ENCODE data around the gene CLRN2. TPM values are rescaled to one million over a fixed set of nuclear protein-coding genes. Genes with fewer than 3 reads are reported as not detected.

Gene CLRN2
- total and polyA plus RNA-seq, 4 donors, result not detected

DNA sequence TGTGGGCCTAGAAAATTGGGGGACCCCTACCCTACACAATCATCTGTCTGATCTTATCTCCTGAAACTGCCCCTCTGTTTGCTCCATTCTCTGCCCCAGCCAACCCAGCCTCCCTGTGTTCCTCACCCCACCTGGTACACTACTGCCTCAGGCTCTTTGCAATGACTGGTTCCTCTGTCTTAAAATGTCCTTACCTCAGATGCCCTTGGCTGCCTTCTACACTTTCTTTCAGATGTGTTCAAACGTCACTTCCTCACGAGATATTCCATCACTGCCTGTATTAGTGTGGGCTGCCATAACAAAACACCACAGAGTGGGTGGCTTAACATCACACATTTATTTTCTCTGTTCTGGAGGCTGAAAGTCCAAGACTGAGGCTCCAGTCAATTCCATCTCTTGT is 32.2 kb upstream of the CLRN2 start:
- Histone ChIP-seq H3K4me3 (ENCODE audit: low read length in 2 of 2) (no peak overlapping the region), H3K4me1 (ENCODE audit: control insufficient read depth in 1 of 2, insufficient read depth in 2 of 2, low read length in 2 of 2) (no peaks in the 10 kb centered on the region), H3K27ac (ENCODE audit: low read depth in 1 of 2, low read length in 2 of 2) (no peak overlapping the region), H3K27me3 (ENCODE audit: control insufficient read depth in 1 of 2, insufficient read depth in 2 of 2, low read length in 1 of 2) (no peaks in the 10 kb centered on the region), H3K9me3 (ENCODE audit: control insufficient read depth, low read length) (peaks cover 8% of the 10 kb centered on the region), H3K36me3 (ENCODE audit: control insufficient read depth in 1 of 2, insufficient read depth in 2 of 2, low read length in 1 of 2) (peaks cover 8 to 11% of the 10 kb centered on the region in 2 donors)
- no peak for ATAC-seq (ENCODE audit: low FRiP score)
- WGBS, 2 donors, result 83 to 90% methylated on average over 2 of the region's 2 CpGs
- DNase-seq, result no peak
- intact Hi-C loops (cut with DNase I), result no loop called here

DNA sequence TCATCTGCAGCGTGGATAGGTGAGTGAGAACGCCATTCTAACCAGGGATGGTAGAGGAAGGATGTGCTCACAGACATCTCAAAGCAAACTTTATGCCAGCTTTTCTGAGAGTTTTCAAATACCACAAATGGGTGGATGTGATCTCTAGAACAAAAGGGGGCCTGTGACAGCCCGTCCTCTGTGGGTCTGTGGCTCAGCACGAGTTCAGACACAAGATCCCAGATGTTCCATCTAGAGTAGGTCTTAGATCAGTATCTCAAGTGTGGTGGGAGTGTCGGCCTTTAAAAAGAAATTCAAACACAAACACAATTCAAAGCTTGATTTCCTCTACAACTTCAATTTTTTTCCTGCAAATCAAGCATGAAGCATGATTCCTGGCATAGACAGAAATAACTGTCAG is 25.8 kb upstream of the CLRN2 start:
- DNase-seq (no peak), ATAC-seq (ENCODE audit: low FRiP score) (no peak)
- Histone ChIP-seq H3K4me3 (ENCODE audit: low read length in 2 of 2) (no peak overlapping the region), H3K9me3 (ENCODE audit: control insufficient read depth, low read length) (no peaks in the 10 kb centered on the region), H3K36me3 (ENCODE audit: control insufficient read depth in 1 of 2, insufficient read depth in 2 of 2, low read length in 1 of 2) (peaks cover 3 to 13% of the 10 kb centered on the region in 2 donors), H3K4me1 (ENCODE audit: control insufficient read depth in 1 of 2, insufficient read depth in 2 of 2, low read length in 2 of 2) (no peaks in the 10 kb centered on the region), H3K27me3 (ENCODE audit: control insufficient read depth in 1 of 2, insufficient read depth in 2 of 2, low read length in 1 of 2) (no peaks in the 10 kb centered on the region), H3K27ac (ENCODE audit: low read depth in 1 of 2, low read length in 2 of 2) (no peak overlapping the region)
- intact Hi-C loops (cut with DNase I), result no loop called here
- 87 to 88% methylated on average over 5 of the region's 5 CpGs for WGBS, 2 donors

DNA sequence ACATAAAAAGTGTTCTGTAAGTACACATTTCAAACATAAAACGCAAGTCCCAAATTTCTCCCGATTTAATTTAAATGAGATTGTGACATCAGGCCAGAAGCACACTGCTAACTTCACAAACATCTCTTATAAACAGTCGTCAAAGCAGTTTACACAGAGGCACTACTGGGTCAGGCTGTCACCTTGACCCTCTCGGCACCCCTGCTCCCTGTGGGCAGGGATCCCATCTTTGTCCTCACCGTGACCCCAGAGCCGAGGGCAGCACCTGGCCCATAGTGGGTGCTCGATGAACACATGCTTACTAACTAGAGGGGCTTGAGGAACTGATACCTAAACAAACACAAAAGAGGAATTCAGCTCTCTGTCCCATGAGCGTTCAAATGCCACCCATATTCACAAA is 25.2 kb upstream of the CLRN2 start:
- Histone ChIP-seq H3K27me3 (ENCODE audit: control insufficient read depth in 1 of 2, insufficient read depth in 2 of 2, low read length in 1 of 2) (no peaks in the 10 kb centered on the region), H3K27ac (ENCODE audit: low read depth in 1 of 2, low read length in 2 of 2) (no peak overlapping the region), H3K4me3 (ENCODE audit: low read length in 2 of 2) (no peak overlapping the region), H3K36me3 (ENCODE audit: control insufficient read depth in 1 of 2, insufficient read depth in 2 of 2, low read length in 1 of 2) (peaks cover 3 to 13% of the 10 kb centered on the region in 2 donors), H3K4me1 (ENCODE audit: control insufficient read depth in 1 of 2, insufficient read depth in 2 of 2, low read length in 2 of 2) (no peaks in the 10 kb centered on the region), H3K9me3 (ENCODE audit: control insufficient read depth, low read length) (no peaks in the 10 kb centered on the region)
- DNase-seq (no peak), ATAC-seq (ENCODE audit: low FRiP score) (no peak)
- WGBS, 2 donors, result 89% methylated on average over 8 of the region's 8 CpGs
- intact Hi-C loops (cut with DNase I), result no loop called here

DNA sequence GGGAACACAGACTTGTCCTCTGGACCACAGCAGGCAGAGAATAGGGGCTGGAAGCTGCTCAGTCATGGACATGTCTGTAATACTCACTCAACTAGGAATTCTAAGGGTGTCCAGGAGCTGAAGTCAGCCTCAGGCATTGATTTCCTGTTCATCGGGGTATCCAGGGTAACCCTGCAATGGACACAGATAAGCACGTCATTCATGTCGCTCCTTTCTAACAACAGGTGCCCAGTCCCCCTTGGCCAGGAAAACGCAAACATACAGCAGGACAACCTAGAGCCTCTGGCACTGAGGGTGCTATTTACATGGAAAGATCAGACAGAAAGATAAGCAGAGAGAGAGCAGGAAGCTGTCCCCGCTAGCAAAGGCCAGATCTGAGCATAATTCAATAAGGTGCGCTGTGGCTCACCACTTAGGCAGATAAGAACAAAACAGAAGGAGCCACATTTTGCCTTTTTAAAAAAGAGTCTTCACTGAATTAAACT is 24.3 kb upstream of the CLRN2 start:
- ATAC-seq (ENCODE audit: low FRiP score), result no peak
- no peak for DNase-seq
- no peak overlapping the region for H3K27ac ChIP-seq (ENCODE audit: low read depth in 1 of 2, low read length in 2 of 2)
- H3K4me1 ChIP-seq (ENCODE audit: control insufficient read depth in 1 of 2, insufficient read depth in 2 of 2, low read length in 2 of 2), result no peaks in the 10 kb centered on the region
- H3K36me3 ChIP-seq (ENCODE audit: control insufficient read depth in 1 of 2, insufficient read depth in 2 of 2, low read length in 1 of 2), result peaks cover 4 to 11% of the 10 kb centered on the region in 2 donors
- WGBS, 2 donors, result 79 to 90% methylated on average over 6 of the region's 6 CpGs
- intact Hi-C loops (cut with DNase I), result no loop called here
- no peaks in the 10 kb centered on the region for H3K27me3 ChIP-seq (ENCODE audit: control insufficient read depth in 1 of 2, insufficient read depth in 2 of 2, low read length in 1 of 2)
- H3K4me3 ChIP-seq (ENCODE audit: low read length in 2 of 2), result no peak overlapping the region
- no peaks in the 10 kb centered on the region for H3K9me3 ChIP-seq (ENCODE audit: control insufficient read depth, low read length)

DNA sequence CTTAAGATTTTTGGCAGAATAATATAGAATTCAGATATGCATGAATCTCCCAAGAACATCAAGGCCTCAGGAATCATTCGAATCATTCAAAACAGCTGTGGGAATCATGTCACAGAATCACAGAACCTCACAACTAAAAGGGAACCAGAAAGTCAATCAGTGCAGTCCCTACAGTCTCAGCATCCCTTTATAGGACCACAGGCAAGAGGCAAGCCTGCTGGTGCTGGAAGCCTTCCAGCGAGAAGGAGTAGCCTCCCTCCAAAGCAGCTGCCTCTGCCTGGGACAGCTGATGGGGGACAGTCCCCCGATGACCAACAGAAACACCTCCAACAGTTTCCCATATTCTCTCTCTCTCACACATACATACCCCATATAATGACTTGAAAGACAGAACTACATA is 23.8 kb upstream of the CLRN2 start:
- Histone ChIP-seq H3K36me3 (ENCODE audit: control insufficient read depth in 1 of 2, insufficient read depth in 2 of 2, low read length in 1 of 2) (peaks cover 3 to 10% of the 10 kb centered on the region in 2 donors), H3K27ac (ENCODE audit: low read depth in 1 of 2, low read length in 2 of 2) (no peak overlapping the region), H3K4me1 (ENCODE audit: control insufficient read depth in 1 of 2, insufficient read depth in 2 of 2, low read length in 2 of 2) (no peaks in the 10 kb centered on the region), H3K9me3 (ENCODE audit: control insufficient read depth, low read length) (no peaks in the 10 kb centered on the region), H3K4me3 (ENCODE audit: low read length in 2 of 2) (no peak overlapping the region), H3K27me3 (ENCODE audit: control insufficient read depth in 1 of 2, insufficient read depth in 2 of 2, low read length in 1 of 2) (no peaks in the 10 kb centered on the region)
- DNase-seq (no peak), ATAC-seq (ENCODE audit: low FRiP score) (no peak)
- intact Hi-C loops (cut with DNase I), result no loop called here
- 89 to 91% methylated on average over 3 of the region's 3 CpGs for WGBS, 2 donors

DNA sequence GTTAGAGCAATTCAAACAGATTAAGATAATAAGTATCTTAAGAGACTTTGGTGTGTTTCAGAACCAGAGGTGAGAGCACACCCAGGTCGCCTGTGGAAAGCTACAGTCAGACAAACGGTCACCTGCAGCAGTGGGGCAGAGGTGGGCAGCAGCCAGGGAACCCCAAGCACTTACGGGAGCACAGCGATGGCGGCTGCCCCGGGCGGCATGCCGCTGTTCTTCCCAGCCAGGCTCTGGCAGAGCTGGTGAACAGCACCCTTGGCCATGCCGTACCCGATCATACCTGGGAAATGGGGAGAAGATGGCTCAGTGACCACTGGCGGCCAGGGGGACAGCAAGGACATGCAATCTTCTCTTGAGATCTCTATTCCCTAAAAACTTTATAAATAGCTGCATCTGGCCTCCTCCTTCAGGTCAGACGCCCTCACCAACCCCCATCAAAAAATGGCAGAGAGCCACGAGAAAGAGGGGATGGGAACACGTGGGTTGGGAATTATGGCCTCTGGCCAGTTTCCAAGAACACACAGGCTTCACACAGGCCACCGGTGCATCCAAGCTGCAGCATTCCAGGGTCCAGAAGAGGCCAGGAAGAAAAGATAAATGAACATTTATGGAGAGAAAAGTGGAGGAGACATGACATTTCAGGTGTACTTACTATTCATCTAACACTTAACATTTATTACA is 22.8 kb upstream of the CLRN2 start:
- intact Hi-C loops (cut with DNase I), result no loop called here
- Histone ChIP-seq H3K9me3 (ENCODE audit: control insufficient read depth, low read length) (no peaks in the 10 kb centered on the region), H3K27me3 (ENCODE audit: control insufficient read depth in 1 of 2, insufficient read depth in 2 of 2, low read length in 1 of 2) (no peaks in the 10 kb centered on the region), H3K27ac (ENCODE audit: low read depth in 1 of 2, low read length in 2 of 2) (no peak overlapping the region), H3K4me3 (ENCODE audit: low read length in 2 of 2) (no peak overlapping the region), H3K4me1 (ENCODE audit: control insufficient read depth in 1 of 2, insufficient read depth in 2 of 2, low read length in 2 of 2) (no peaks in the 10 kb centered on the region), H3K36me3 (ENCODE audit: control insufficient read depth in 1 of 2, insufficient read depth in 2 of 2, low read length in 1 of 2) (peaks cover 2 to 10% of the 10 kb centered on the region in 2 donors)
- DNase-seq (no peak), ATAC-seq (ENCODE audit: low FRiP score) (no peak)
- 73 to 75% methylated on average over 15 of the region's 15 CpGs for WGBS, 2 donors

DNA sequence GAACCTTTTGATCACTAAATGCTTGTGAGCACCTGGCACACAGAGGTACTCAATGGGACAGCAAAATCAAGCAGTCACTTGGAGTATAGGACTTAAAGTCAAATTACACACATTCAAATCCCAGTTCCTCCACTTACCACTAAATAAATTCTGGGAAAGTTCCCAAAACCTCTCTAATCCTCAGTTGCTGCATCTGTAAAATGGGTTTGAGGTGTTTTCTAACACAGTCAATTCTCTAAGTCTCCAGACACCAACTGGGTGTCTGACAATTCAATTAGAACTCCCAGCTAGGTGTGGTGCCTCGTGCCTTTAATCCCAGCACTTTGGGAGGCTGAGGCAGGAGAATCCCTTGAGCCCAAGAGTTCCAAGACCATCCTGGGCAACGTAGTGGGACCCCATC is 22.1 kb upstream of the CLRN2 start:
- ATAC-seq (ENCODE audit: low FRiP score) (no peak), DNase-seq (no peak)
- Histone ChIP-seq H3K36me3 (ENCODE audit: control insufficient read depth in 1 of 2, insufficient read depth in 2 of 2, low read length in 1 of 2) (peaks cover 2 to 10% of the 10 kb centered on the region in 2 donors), H3K9me3 (ENCODE audit: control insufficient read depth, low read length) (no peaks in the 10 kb centered on the region), H3K4me1 (ENCODE audit: control insufficient read depth in 1 of 2, insufficient read depth in 2 of 2, low read length in 2 of 2) (no peaks in the 10 kb centered on the region), H3K27me3 (ENCODE audit: control insufficient read depth in 1 of 2, insufficient read depth in 2 of 2, low read length in 1 of 2) (no peaks in the 10 kb centered on the region), H3K4me3 (ENCODE audit: low read length in 2 of 2) (no peak overlapping the region), H3K27ac (ENCODE audit: low read depth in 1 of 2, low read length in 2 of 2) (no peak overlapping the region)
- WGBS, 2 donors, result 95 to 97% methylated on average over 2 of the region's 2 CpGs
- intact Hi-C loops (cut with DNase I), result no loop called here

DNA sequence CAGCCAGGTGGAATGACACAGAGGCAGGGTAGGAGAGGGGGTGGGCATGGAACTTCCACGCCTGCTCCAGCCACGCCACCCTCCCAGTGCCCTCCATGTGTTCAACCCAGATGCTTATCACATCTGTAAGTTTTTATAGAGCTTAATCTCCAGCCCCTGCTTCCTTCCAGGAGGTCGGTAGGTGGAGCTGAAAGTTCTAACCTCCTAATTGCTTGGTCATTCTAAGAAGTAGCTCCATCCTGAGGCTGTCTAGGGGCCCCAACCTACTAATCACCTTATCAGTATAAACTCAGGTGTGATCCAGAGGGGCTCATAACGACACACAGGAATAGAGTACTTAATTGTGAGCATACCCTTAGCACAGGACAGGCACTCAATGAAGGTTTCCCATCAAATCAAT is 21.3 kb upstream of the CLRN2 start:
- DNase-seq (no peak), ATAC-seq (ENCODE audit: low FRiP score) (no peak)
- H3K27me3 ChIP-seq (ENCODE audit: control insufficient read depth in 1 of 2, insufficient read depth in 2 of 2, low read length in 1 of 2), result no peaks in the 10 kb centered on the region
- intact Hi-C loops (cut with DNase I), result no loop called here
- no peak overlapping the region for H3K27ac ChIP-seq (ENCODE audit: low read depth in 1 of 2, low read length in 2 of 2)
- no peak overlapping the region for H3K4me3 ChIP-seq (ENCODE audit: low read length in 2 of 2)
- no peaks in the 10 kb centered on the region for H3K4me1 ChIP-seq (ENCODE audit: control insufficient read depth in 1 of 2, insufficient read depth in 2 of 2, low read length in 2 of 2)
- H3K36me3 ChIP-seq (ENCODE audit: control insufficient read depth in 1 of 2, insufficient read depth in 2 of 2, low read length in 1 of 2), result peaks cover 2 to 10% of the 10 kb centered on the region in 2 donors
- no peaks in the 10 kb centered on the region for H3K9me3 ChIP-seq (ENCODE audit: control insufficient read depth, low read length)
- 85% methylated on average over 4 of the region's 4 CpGs for WGBS, 2 donors

Data from aorta (tissue), 5 donors.